GM18907 (cell line): ENCODE data around the gene FAR2.
"Not testable (repeated sequence)": the region's sequence is repeated elsewhere in the genome, so short reads cannot be mapped to it uniquely, and the experiment has no call there.

ENCODE experiments used
- ATAC-seq: cut with Tn5 transposase; IDR thresholded peaks from one replicate; pipeline ENCODE4 v1.9.1; 2021; ENCODE audit warnings: mild to moderate bottlenecking, moderate library complexity; ENCODE audit not compliant: unreplicated experiment

The FAR2 gene

GRCh38 chr12:29152223-29152868 lies 3.3 kb downstream of the FAR2 start:
- peak; percentile 81 for ATAC-seq

DNA sequence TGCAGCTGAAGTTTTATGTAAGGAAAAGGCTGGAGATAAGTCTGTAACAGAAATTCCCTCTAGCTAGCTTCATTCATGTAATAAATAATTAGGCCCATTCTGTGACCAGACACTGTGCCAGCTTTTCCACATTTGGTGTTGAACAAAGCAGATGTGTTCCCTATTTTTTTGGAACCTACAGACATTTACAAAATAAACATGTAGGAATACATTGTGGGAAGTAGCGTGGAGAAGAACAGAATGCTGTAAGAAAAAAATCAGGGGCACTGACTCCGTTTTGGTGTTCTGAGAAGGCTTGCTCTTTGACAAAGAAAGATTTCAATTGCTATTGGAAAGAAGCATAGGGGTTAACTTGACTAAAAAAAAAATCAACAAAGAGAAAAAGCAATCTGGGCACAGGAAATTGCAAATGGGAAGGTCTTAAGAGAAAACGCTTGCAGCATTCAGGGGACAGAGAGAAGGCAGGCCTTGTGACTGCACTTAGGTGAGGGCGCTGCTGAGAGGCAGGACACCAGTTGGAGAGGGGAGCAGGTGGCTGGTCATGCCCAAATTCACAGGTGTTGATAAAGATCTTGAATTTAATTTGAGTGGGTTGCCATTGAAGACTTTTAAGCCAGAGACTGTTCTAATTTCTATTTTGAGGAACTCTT lies 4.0 kb downstream of the FAR2 start:
- ATAC-seq, result no peak

DNA sequence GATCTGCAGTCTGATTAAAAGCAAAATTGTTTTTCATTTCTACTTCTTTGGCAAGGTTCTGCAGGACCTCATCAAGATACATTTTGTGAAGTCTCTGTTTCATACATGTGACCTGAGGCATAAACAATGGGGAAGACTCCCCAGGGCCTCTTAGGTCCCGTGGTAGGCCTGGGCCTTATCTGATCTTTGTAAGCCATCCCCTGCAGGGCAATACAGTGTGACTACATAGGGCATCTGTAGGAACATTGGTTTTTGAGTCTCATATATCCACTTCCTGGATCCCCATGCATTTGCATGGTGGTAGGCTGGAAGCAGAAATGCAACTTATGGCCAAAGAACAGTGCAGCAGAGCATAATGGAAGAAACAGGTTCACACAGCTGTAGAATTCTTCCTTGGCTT lies 6.0 kb downstream of the FAR2 start:
- ATAC-seq, result peak; percentile 50

DNA sequence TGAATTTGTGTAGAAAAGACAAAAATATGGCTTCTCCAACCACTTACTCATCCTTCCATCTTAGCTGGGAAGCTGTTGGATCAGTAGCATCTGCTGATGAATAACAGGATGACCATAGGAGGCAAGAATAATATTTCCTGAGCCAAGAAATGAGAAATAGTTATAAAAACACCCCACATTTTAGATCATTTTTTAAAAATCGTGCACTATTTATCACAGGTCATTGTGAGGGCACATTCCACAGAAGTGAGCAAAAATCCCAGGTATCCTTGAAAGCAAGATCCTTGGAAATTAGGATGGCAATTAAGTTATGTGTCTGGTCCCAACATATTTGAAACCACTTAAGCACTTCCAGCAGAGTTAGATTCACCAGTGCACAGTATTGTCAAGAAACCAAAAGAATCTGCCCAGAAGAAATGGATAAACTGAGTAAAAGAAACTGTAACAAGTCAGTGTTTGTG lies 8.4 kb downstream of the FAR2 start:
- no peak for ATAC-seq

DNA sequence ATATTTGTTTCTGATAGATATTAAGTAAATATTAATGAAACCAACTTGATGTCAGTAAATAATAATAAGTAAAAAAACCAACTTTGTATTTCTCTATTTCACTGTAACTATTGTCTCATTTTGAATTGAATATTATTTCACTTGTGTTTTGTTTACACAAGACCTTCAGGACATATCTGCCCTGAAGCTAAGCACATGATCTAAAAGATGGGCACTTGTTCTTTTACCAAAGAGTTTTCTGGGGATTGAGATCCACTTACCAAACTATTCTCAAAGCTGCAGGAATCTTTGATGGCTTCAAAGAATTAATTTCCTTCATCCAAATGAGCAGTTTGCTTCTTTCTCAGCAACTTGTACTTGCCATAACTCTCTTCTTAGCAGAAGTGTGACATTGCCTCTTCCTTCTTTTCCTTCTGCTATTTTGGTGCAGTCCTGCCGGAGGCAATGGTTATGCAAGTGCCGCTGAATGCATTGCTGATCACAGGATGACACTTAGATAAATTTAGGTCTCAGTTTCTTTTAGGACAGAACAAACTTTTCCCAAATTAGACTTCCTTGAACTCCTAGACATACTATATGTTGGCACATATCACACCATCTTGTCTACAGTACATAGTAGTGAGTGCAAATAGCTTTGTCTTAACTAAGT lies 9.2 kb downstream of the FAR2 start:
- ATAC-seq, result no peak

DNA sequence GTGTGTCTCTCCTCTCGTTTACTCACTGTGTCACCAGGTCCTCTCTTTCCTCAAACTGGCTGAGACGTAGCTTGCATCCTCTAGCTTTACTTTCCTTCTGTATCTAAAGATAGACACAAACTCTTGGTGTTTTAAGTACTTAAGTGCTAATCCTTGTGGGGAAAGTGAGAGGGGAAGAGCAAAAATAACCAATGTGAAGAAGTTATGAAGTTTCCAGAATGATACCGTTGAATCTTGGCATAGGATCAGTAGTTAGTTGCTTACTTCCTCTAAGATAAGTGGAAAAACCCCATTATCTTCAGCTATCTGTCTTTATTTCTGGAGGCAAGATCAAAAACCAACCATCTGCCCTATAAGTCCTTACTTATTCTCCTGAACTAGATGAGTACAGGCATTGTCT lies 10.6 kb downstream of the FAR2 start:
- ATAC-seq, result no peak

- ATAC-seq, result no peak
Measured at GRCh38 chr12:29160230-29160629, 11.2 kb downstream of the FAR2 start.

GRCh38 chr12:29163146-29163545 lies 14.1 kb downstream of the FAR2 start:
- ATAC-seq, result no peak

- peak; percentile 100 for ATAC-seq
Measured at GRCh38 chr12:29164477-29165393, 15.7 kb downstream of the FAR2 start.

DNA sequence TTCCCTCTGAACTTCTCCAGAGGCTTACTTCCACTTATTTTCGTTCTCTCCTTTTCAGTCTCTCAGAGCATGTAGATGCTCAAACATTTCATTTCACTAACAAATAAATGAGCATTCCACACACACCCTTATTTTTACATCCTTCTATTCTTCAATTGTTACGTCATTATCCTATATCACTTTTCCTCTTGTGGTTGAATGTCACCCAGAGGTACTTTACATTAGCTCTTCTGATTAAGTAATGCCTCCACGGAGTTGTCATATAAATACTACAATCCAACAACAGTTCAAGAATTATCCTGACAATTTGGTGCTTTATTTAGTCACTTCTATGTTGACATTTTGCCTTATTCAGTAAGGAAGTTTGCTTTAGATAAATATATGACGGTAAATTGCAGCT lies 18.4 kb downstream of the FAR2 start:
- ATAC-seq, result no peak

DNA sequence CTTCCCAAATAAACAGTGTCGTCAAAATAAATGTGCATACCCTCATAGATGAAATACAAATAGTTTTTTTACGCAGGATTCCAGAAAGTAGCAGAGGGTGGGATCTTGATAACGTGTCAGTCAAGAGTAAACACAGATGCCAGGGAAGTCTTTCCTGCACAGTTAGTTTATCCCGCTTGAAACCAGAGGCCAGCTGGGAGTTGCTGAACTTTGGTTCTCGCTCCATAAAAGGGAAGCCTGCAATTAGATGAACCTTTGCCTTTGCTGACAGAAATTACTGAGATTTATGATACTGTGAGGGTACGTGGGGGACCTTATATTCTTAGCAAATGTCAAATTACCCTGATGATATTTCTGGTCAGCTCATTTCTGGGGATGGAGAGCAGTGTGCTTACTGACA lies 18.9 kb downstream of the FAR2 start:
- no peak for ATAC-seq

DNA sequence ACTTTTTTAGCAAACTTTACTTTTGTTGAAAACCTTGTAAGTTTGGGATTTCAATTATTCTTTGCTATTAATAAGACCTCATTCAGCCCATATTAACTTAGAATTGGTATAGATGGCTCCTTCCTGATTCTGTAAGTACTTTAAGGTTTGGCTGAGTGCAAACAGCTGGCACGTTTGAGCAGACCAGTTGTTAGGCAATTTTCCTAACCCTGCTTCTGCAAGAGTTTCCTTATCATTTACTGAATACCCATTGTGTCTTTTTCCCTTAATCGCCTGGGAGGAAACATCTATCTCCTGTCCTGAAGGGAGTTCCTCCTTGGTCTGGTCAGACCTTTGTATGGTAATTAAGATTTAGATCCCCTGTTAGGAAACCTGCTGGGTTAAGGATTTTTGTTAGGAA lies 20.9 kb downstream of the FAR2 start:
- ATAC-seq, result not testable (repeated sequence)

- not testable (repeated sequence) for ATAC-seq
Measured at GRCh38 chr12:29170478-29171084, 21.5 kb downstream of the FAR2 start.

- ATAC-seq, result no peak
Measured at GRCh38 chr12:29171421-29172258, 22.6 kb downstream of the FAR2 start.

GRCh38 chr12:29176941-29177340 lies 27.9 kb downstream of the FAR2 start:
- no peak for ATAC-seq

GRCh38 chr12:29182247-29182646 lies 33.2 kb downstream of the FAR2 start:
- ATAC-seq, result not testable (repeated sequence)

DNA sequence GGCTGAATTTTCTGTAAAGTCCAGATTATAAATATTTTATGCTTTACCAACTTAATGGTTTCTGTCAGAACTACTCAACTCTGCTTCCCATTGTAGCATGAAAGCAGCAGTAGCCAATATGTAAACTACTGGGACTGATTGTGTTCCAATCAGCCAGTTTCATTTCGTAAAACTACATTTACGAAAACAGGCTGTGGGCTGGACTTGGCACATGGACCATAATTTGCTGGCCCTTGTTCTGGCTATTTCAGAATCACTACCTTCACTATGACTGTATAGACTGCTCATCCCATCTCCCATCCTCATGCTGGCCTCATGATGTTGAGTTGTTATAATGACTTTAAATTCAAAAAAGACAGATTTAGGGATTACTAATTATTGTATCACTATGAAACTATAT lies 38.7 kb downstream of the FAR2 start:
- ATAC-seq, result no peak

DNA sequence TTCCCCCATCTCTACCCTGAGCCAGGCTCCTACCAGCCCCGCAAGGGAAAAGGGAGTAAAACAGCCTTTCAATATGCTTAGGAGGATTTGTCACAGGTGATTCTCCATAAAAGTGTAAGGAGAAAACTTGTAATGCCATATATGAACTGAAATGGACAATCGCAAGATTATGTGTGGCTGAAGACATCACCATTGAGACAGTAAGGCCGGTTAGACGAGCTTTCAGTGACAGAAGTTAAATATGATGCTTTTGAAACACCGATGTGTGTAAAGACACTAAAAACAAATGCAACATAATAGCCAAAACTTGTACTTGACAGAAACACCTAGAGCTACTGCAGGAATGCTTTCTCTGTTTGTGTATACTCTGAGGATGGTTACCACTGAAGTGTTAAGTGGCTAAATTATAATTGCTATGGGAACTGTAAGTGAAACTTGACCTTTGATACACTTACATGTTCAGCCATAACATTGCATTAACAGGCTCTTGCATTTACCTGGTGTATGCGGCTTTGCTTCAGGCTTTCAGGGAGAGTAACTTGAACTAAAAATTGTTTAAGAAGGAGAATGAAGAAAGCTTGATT lies 42.3 kb downstream of the FAR2 start:
- ATAC-seq, result no peak

DNA sequence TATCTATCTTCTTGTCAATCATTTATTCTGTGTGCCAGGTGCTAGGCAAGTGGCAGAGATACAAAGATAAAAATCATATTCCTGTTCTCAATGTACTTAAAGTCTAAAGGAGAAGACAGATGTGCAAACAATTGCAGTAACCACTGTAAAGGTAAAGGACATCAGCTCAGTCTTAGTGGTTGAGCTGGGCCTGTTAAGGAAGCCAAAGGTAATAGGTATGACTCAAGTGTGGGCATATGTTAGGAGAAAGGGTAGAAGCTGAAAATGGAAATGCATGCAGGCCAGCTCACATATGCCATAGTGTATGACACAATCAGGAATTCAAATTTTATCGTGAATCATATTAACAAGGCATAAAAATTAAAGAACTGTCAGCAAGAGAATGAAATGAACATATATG lies 49.8 kb downstream of the FAR2 start:
- no peak for ATAC-seq

DNA sequence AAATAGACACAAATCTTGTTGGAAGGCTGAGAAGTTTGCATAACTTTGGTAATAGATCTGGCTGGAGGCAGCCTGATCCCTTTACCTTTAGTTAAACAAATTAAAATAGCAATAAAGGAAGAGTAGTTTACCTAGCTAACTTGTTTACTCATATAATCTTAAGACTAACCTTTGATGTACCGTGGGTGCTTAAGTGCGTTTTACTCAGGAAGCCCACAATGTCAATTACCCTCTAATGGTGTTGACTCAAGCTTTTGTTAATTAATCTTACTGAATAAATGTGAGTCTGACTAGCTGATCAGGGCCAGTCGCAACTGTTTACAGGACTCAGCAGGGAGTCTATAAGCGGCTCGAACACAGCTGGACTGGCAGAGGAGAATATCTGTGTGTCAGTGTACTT lies 51.5 kb downstream of the FAR2 start:
- ATAC-seq, result no peak
